Adrenal gland (tissue), 19 donors: ENCODE measurements around the gene CLDN18. TPM values are rescaled to one million over a fixed set of nuclear protein-coding genes. Genes with fewer than 3 reads are reported as not detected.

Source experiments
- DNase-seq, 7 donors: peaks; one replicate each; pipeline ENCODE4 v3.0.0-alpha.2; 2019 to 2020
- H3K27ac ChIP-seq, 5 donors: fragments of 200-600 bp; sonication (generic) in 4 of 5; 1 replicate in 3 of 5; 2 replicates in 2 of 5; pipeline versions ENCODE4 v1.5.1 to v1.8.0; 2016 to 2020; ENCODE audit warnings: mild to moderate bottlenecking in 1 of 5
- H3K27me3 ChIP-seq: fragments of 200-600 bp; 2 replicates; pipeline ENCODE4 v1.8.0; 2021
- H3K36me3 ChIP-seq, 2 donors: fragments of 200-600 bp; replicated peaks in 1 of 2; 1 replicate in 1 of 2; 2 replicates in 1 of 2; pipeline versions ENCODE4 v1.5.1 to v1.8.0; 2018 to 2022
- H3K4me1 ChIP-seq, 2 donors: fragments of 200-600 bp; replicated peaks in 1 of 2; 1 replicate in 1 of 2; 2 replicates in 1 of 2; pipeline versions ENCODE4 v1.5.1 to v1.8.0; 2018 to 2021
- H3K4me3 ChIP-seq, 4 donors: fragments of 200-600 bp; sonication (generic) in 3 of 4; one replicate each; pipeline ENCODE4 v1.5.1; 2016 to 2018
- H3K9me3 ChIP-seq, 3 donors: fragments of 200-600 bp; sonication (generic) in 1 of 3; replicated peaks in 1 of 3; 1 replicate in 2 of 3; 2 replicates in 1 of 3; pipeline versions ENCODE4 v1.5.1 to v1.8.0; 2016 to 2021
- CTCF ChIP-seq, 6 experiments: fragments of 450-650 bp in 4 of 6; fragments of 200-600 bp in 2 of 6; sonication (generic) in 1 of 6; IDR thresholded peaks; 1 replicate in 5 of 6; 2 replicates in 1 of 6; pipeline versions ENCODE4 v1.5.1 to v1.8.0; 2016 to 2021; ENCODE audit warnings: antibody characterized with exemption in 6 of 6, mild to moderate bottlenecking in 2 of 6, moderate library complexity in 1 of 6
- POLR2A ChIP-seq, 2 donors: fragments of 450-650 bp; IDR thresholded peaks; one replicate each; pipeline ENCODE4 v1.6.1; 2017; ENCODE audit warnings: antibody characterized with exemption in 2 of 2, mild to moderate bottlenecking in 2 of 2, moderate library complexity in 1 of 2
- WGBS, 4 donors: extraction: QIAGEN DNeasy Blood & Tissue Kit in 2 of 4; methylation state at CpG; one replicate each; pipeline versions ENCODE4 v1.1.5 to v1.1.7; 2013 to 2017; 5-methylcytosine and 5-hydroxymethylcytosine counted together
- intact Hi-C, 2 donors: fragments of 100-400 bp; cut with DNase I; formaldehyde crosslinking; loops; one replicate each; pipeline versions ENCODE4 v1.14.1 to v1.15.0; 2022 to 2023
- long read RNA-seq, 10 donors: library from polyadenylated mRNA in 3 of 10; unstranded in 2 of 10; stranded (forward) in 1 of 10; transcript quantifications; one replicate each; pipeline ENCODE4 v2.0.0 and lab custom pipeline, GENCODE V29; 2021 to 2026
- polyA plus RNA-seq, 3 donors: library from polyadenylated mRNA; stranded (reverse); fragments of 200-250 nt in 2 of 3; fragments of 350-450 nt in 1 of 3; fragmentation: Illumina TruSeq in 1 of 3; extraction: RNeasy Lipid Tissue Mini Kit (QIAGEN cat#74804) in 1 of 3; gene quantifications; one replicate each; pipeline ENCODE4 v1.2.3, GENCODE V29; 2013 to 2014
- total RNA-seq, 9 donors: library from RNA; depleted of rRNA in 4 of 9; stranded (reverse); fragments of >200 nt in 4 of 9; fragments of 120-200 nt in 1 of 9; fragmentation: NEBNext Ultra II Directional in 1 of 9; extraction: Animal tissue kit (Norgen Biotek cat#: 25700) in 1 of 9; gene quantifications; one replicate each; pipeline versions ENCODE4 v1.1.0 to v1.2.4, GENCODE V29; 2013 to 2023
- donor health status: healthy with polysubstance abuse.
- donor health status: Bipolar disorder and iron deficiency.
- donor health status: DM: yes; HTN: yes; CAD: no.
- donor health status: DM: no; HTN: no; CAD: no.
- donor health status: DM: no; HTN: no; CAD: no.
- donor health status: DM: yes; HTN: yes; CAD: no.

CLDN18 gene
- under 1 TPM in 3 of 9 donors, not detected in 6; 0.17 to 0.31 (median 0.25) TPM for total RNA-seq
- polyA plus RNA-seq, result under 1 TPM in 1 of 3 donors, not detected in 2; 0.03 TPM
- long read RNA-seq, donor 1, result 0 reads
- long read RNA-seq, donor 2, result 0 reads
- long read RNA-seq, donor 3, result 0 reads
- long read RNA-seq, donor 4, result 0 reads
- long read RNA-seq, donor 5, result 0 reads
- long read RNA-seq, donor 6, result 0 reads
- long read RNA-seq, donor 7, result 0 reads
- long read RNA-seq, donor 8, result 0 reads
- long read RNA-seq, donor 9, result 0 reads
- long read RNA-seq, donor 10, result 0 reads

DNA sequence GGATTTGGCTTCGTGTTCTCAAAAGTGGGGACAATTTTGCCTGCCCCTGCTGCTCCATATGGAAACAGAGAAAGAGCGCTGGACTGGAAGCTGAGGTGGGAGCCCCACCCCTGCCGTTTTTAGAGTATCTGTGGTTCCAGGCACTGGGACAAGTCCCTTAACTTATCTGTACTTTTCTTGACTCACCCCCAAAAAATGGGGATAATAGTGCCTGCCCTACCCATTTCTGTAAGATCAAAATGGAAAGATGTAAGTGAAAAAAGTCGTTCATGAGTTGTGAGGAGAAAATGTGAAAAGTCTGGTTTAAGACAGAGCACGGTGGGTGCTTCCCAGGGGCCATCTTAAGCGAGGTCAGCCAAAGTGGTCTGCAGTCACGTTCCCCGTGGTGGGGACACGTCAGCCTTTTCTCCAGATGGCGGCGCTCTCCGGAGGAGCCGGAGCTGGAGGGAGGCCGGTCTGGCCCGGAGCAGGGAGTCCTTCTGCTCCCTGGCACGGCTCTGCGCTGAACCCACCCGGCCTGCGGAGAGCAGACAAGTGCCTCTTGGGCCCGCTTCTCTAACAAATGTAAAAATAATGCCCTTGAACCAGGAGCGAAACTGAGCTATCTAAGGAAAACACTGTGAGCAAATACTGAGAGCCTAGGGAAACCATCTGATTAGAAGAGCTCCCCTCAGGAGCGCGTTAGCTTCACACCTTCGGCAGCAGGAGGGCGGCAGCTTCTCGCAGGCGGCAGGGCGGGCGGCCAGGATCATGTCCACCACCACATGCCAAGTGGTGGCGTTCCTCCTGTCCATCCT is at the start of gene CLDN18:
Gene CLDN18 (plus strand): TSS at position 690 of the 797 bp plus-strand sequence. CDS start 61 bp downstream, at position 751.
- Histone ChIP-seq H3K36me3 (no peaks in the 10 kb centered on the region), H3K9me3 (no peaks in the 10 kb centered on the region), H3K27me3 (no peaks in the 10 kb centered on the region), H3K4me3 (no peak within 1 kb of the TSS), H3K27ac (no peak within 1 kb of the TSS), H3K4me1 (no peaks in the 10 kb centered on the region)
- DNase-seq, result no peak
- intact Hi-C loops, result no loop called here
- TF ChIP-seq POLR2A (IDR thresholded peaks at IDR 0.05), result no peak
- no peak for TF ChIP-seq CTCF (IDR thresholded peaks at IDR 0.05)
- WGBS, 4 donors, result 80 to 88% (median 82%) methylated on average over 26 to 30 of the region's 30 CpGs

DNA sequence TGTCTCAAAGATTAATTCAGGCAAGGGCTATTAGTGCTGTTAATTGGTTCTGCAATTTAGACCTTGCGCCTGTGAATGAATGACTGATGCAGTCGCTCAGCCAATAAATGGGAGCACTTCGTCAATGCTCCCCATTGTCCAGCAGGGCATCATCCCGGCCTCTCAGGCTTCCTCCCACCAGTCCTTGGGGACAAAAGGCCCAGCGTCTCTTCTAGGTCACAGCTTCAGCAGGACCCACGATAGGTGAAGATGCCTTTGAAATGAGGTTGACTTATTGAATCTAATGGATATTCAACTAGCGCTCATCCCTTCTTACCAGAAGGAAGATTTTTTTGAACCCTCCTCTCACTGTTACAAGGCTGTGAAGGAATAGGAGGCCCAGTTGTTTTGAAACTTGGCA is 47.7 kb upstream of the CLDN18 start:
- intact Hi-C loops, result no loop called here
- H3K4me1 ChIP-seq, result no peaks in the 10 kb centered on the region
- H3K27me3 ChIP-seq, result no peaks in the 10 kb centered on the region
- TF ChIP-seq CTCF (IDR thresholded peaks at IDR 0.05) (no peak), POLR2A (IDR thresholded peaks at IDR 0.05) (no peak)
- 83 to 90% (median 88%) methylated on average over 7 of the region's 7 CpGs for WGBS, 4 donors
- H3K36me3 ChIP-seq, result no peaks in the 10 kb centered on the region
- no peak overlapping the region for H3K4me3 ChIP-seq
- H3K9me3 ChIP-seq, result no peaks in the 10 kb centered on the region
- no peak overlapping the region for H3K27ac ChIP-seq
- no peak for DNase-seq

DNA sequence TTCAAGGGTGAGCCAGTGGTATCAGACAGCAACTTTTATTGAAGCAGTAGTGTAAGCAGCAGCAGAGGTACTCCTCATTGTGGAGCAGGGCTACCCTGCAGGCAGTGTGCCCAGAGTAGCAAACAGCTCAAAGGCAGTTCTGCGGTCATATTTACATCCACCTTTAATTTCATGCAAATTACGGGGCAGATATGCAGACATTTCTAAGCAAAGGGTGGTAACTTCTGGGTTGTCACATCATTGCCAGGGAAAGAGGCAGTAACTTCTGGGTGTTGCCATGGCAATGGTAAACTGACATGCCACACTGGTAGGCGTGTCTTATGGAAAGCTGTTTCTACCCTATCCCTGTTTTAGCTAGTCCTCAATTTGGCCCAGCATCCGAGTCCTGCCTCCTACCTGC is 46.5 kb upstream of the CLDN18 start:
- WGBS, 4 donors, result 82 to 91% (median 86%) methylated on average over 4 of the region's 4 CpGs
- Histone ChIP-seq H3K4me1 (no peaks in the 10 kb centered on the region), H3K4me3 (no peak overlapping the region), H3K36me3 (no peaks in the 10 kb centered on the region), H3K9me3 (no peaks in the 10 kb centered on the region), H3K27me3 (no peaks in the 10 kb centered on the region), H3K27ac (no peak overlapping the region)
- DNase-seq, result no peak
- TF ChIP-seq POLR2A (IDR thresholded peaks at IDR 0.05) (no peak), CTCF (IDR thresholded peaks at IDR 0.05) (no peak)
- intact Hi-C loops, result no loop called here

- no peak overlapping the region for H3K4me3 ChIP-seq
- DNase-seq, result peak; percentile 66 to 90 (median 82)
- TF ChIP-seq POLR2A (IDR thresholded peaks at IDR 0.05), result no peak
- TF ChIP-seq CTCF (IDR thresholded peaks at IDR 0.05), result peak; percentile 62 to 81 (median 72)
These were observed 38.8 kb upstream of the CLDN18 start for GRCh38 chr3:137970914-137971831.

More at GRCh38 chr3:137970914-137971831, 38.8 kb upstream of the CLDN18 start:
- no peaks in the 10 kb centered on the region for H3K36me3 ChIP-seq
- H3K27me3 ChIP-seq, result peaks cover 6% of the 10 kb centered on the region
- 14 to 19% (median 17%) methylated on average over 18 of the region's 18 CpGs for WGBS, 4 donors
- H3K9me3 ChIP-seq, result no peaks in the 10 kb centered on the region
- no peak overlapping the region for H3K27ac ChIP-seq
- H3K4me1 ChIP-seq, result no peaks in the 10 kb centered on the region
- intact Hi-C loops, result no loop called here
